GM12878 (cell line): ENCODE measurements around the gene OSBPL10. TPM values are rescaled to one million over a fixed set of nuclear protein-coding genes. Genes with fewer than 3 reads are reported as not detected.

Source experiments
- ATAC-seq: fragments of 200-7000 bp; cut with Tn5 transposase; 3 replicates; pipeline ENCODE4 v1.9.1; 2020; ENCODE audit warnings: mild to moderate bottlenecking, moderate library complexity
- BruUV-seq: library from RNA; stranded (reverse); fragments of 400-500 nt; replicated peaks from 2 replicates; lab custom pipeline; 2021; lab: Mats Ljungman, UMichigan
- CTCF ChIA-PET: fragments of 300-600 bp; sonication (Branson Sonifier 250); formaldehyde crosslinking; extraction: SDS; loops from one replicate; lab custom pipeline; 2021; ENCODE audit warnings: inconsistent platforms; lab: Yijun Ruan, JAX
- POLR2A ChIA-PET: fragments of 350-600 bp; formaldehyde crosslinking; extraction: SDS; loops from one replicate; lab custom pipeline; 2021; ENCODE audit warnings: inconsistent platforms; lab: Charles Lee
- RAD21 ChIA-PET: fragments of 300-600 bp; sonication (Branson Sonifier 250); formaldehyde crosslinking; loops from one replicate; lab custom pipeline; 2023; ENCODE audit warnings: antibody characterized with exemption; ENCODE audit not compliant: unreplicated experiment; lab: Charles Lee
- SMC1A ChIA-PET: fragments of 300-600 bp; sonication (Branson Sonifier 250); formaldehyde crosslinking; loops from one replicate; lab custom pipeline; 2023; ENCODE audit not compliant: unreplicated experiment, uncharacterized antibody; lab: Charles Lee
- DNase-seq: peaks from one replicate; pipeline ENCODE4 v3.0.0-alpha.2; 2011; ENCODE audit warnings: low read depth, low spot score
- FAIRE-seq: peaks from 3 replicates; lab custom pipeline; 2011; peaks lifted over from hg19 to GRCh38; lab: Jason Lieb, UNC
- H2AFZ ChIP-seq: 2 replicates; pipeline ENCODE4 v1.6.0; 2011; ENCODE audit warnings: low read depth, low read length, control low read depth; ENCODE audit not compliant: control insufficient read depth
- H3K27ac ChIP-seq: 2 replicates; pipeline ENCODE4 v1.5.1; 2011; ENCODE audit warnings: control low read depth; ENCODE audit not compliant: control insufficient read depth, insufficient read depth
- H3K27me3 ChIP-seq, 2 experiments: replicated peaks in 1 of 2; 2 replicates each; pipeline versions ENCODE4 v1.6.0 to v1.6.1; 2011; ENCODE audit warnings: low read length in 1 of 2; ENCODE audit not compliant: control insufficient read depth in 2 of 2, insufficient read depth in 2 of 2
- H3K36me3 ChIP-seq, 2 experiments: 2 replicates each; pipeline ENCODE4 v1.5.1; 2011; ENCODE audit warnings: low read length in 1 of 2; ENCODE audit not compliant: control insufficient read depth in 2 of 2, insufficient read depth in 2 of 2
- H3K4me1 ChIP-seq: 2 replicates; pipeline ENCODE4 v1.6.1; 2011; ENCODE audit warnings: mild to moderate bottlenecking, low read length, moderate library complexity, mixed read lengths; ENCODE audit not compliant: control insufficient read depth, insufficient read depth
- H3K4me2 ChIP-seq: 2 replicates; pipeline ENCODE4 v1.6.0; 2011; ENCODE audit warnings: control low read depth; ENCODE audit not compliant: control insufficient read depth, insufficient read depth
- H3K4me3 ChIP-seq: fragments of 200-600 bp; sonication (generic); 2 replicates; pipeline ENCODE4 v1.5.1; 2016
- H3K79me2 ChIP-seq: 2 replicates; pipeline ENCODE4 v1.6.0; 2011; ENCODE audit warnings: low read length; ENCODE audit not compliant: control insufficient read depth, insufficient read depth
- H3K9ac ChIP-seq: 2 replicates; pipeline ENCODE4 v1.8.0; 2011; ENCODE audit warnings: low read length, control low read depth, mixed read lengths; ENCODE audit not compliant: control insufficient read depth, insufficient read depth
- H3K9me3 ChIP-seq: replicated peaks from 3 replicates; pipeline ENCODE4 v1.5.1; 2011; ENCODE audit warnings: mild to moderate bottlenecking, low read length; ENCODE audit not compliant: control insufficient read depth, insufficient read depth
- H4K20me1 ChIP-seq: 2 replicates; pipeline ENCODE4 v1.6.0; 2011; ENCODE audit not compliant: control insufficient read depth, insufficient read depth
- CEBPB ChIP-seq, 2 experiments: fragments of 150-350 bp in 1 of 2; IDR thresholded peaks; 2 replicates each; pipeline ENCODE4 v1.6.1; 2012 to 2014; ENCODE audit warnings: low read depth in 2 of 2, low read length in 2 of 2, borderline replicate concordance in 1 of 2, inconsistent platforms in 1 of 2
- CHD4 ChIP-seq: fragments of 200-600 bp; sonication (generic); IDR thresholded peaks from 2 replicates; pipeline ENCODE4 v1.6.1; 2016; ENCODE audit warnings: mild to moderate bottlenecking
- DPF2 ChIP-seq: fragments of 450-650 bp; IDR thresholded peaks from 2 replicates; pipeline ENCODE4 v1.6.1; 2017; ENCODE audit warnings: mild to moderate bottlenecking
- ZNF207 ChIP-seq: fragments of 450-650 bp; IDR thresholded peaks from 2 replicates; pipeline ENCODE4 v1.6.1; 2014; ENCODE audit warnings: antibody characterized with exemption, mild to moderate bottlenecking, borderline replicate concordance
- ZNF24 ChIP-seq: fragments of 450-650 bp; IDR thresholded peaks from 2 replicates; pipeline ENCODE4 v1.6.1; 2017; ENCODE audit warnings: antibody characterized with exemption, mild to moderate bottlenecking
- WGBS: methylation state at CpG from one replicate; pipeline ENCODE4 v1.1.6; 2016; ENCODE audit warnings: low lambda C conversion rate; ENCODE audit not compliant: insufficient replicate concordance, insufficient coverage; ENCODE audit errors: missing lambda C conversion rate; 5-methylcytosine and 5-hydroxymethylcytosine counted together
- in situ Hi-C: fragments of 300-500 bp; cut with MboI; formaldehyde crosslinking; loops from 9 replicates; pipeline ENCODE4 v1.14.3; 2018; ENCODE audit warnings: mixed read lengths
- intact Hi-C: fragments of 100-400 bp; cut with micrococcal nuclease; formaldehyde crosslinking; loops from one replicate; pipeline ENCODE4 v1.14.2; 2022; ENCODE audit not compliant: unreplicated experiment
- polyA plus RNA-seq, 11 experiments: library from polyadenylated mRNA; depleted of rRNA in 4 of 11; unstranded in 6 of 11; stranded (reverse) in 5 of 11; fragments of >200 nt; fragmentation: Nextera tagmentation in 4 of 11; fragmentation: Illumina TruSeq in 1 of 11; extraction: Ambion mirVana in 4 of 11; extraction: Trizol in 1 of 11; gene quantifications; 1 replicate in 1 of 11; 2 replicates in 10 of 11; pipeline versions ENCODE4 v1.2.1 to v1.2.3, GENCODE V29; 2011 to 2016; ENCODE audit warnings: inconsistent platforms in 2 of 11, missing spikeins in 2 of 11, low read depth in 1 of 11
- total RNA-seq, 4 experiments: library from RNA; depleted of rRNA in 3 of 4; stranded (reverse); fragments of >200 nt in 3 of 4; fragmentation: Illumina TruSeq in 1 of 4; extraction: Trizol in 1 of 4; gene quantifications; 2 replicates each; pipeline versions ENCODE4 v1.2.1 to v1.2.3, GENCODE V29; 2013 to 2021
- TF ChIP-seq, protein P1 (sequence below): fragments of 150-350 bp; IDR thresholded peaks from 2 replicates; pipeline ENCODE4 v1.6.1; 2016; ENCODE audit warnings: low read depth, low read length

OSBPL10 gene
- total and polyA plus RNA-seq, 10 of the 15 experiments (the other 5 are each of a cell fraction or from before 2014, with no cell fraction given): 0.03 to 0.25 (median 0.09) TPM; not detected in 5

DNA sequence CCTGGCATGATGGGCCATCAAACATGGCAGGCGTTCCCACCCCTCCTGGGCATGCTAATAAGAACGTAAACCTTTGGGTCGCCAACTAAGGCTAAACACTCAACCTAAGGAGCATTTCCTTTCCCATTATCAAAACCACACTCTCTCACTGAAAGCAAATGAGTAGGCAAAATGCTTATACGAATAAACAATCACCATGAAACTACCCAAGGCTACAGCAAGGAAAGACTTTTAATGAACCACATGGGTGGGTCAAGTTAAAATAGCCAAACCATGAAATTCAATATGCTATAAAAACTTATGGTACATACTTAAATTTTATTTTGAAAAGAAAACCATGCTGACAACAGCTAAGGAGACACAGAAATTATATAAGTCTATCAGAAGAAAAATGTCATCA is 180.6 kb downstream of the OSBPL10 start:
- ATAC-seq (no peak), FAIRE-seq (no peak), DNase-seq (no peak)
- no peak overlapping the region for H3K4me3 ChIP-seq
- WGBS: 73% methylated on average over 4 of the region's 4 CpGs
- POLR2A ChIA-PET: no interaction called here
- intact Hi-C loops: no loop called here
- H3K4me1 ChIP-seq: no peaks in the 10 kb centered on the region
- H3K27me3 ChIP-seq: no peaks in the 10 kb centered on the region
- TF ChIP-seq, protein P1, sequence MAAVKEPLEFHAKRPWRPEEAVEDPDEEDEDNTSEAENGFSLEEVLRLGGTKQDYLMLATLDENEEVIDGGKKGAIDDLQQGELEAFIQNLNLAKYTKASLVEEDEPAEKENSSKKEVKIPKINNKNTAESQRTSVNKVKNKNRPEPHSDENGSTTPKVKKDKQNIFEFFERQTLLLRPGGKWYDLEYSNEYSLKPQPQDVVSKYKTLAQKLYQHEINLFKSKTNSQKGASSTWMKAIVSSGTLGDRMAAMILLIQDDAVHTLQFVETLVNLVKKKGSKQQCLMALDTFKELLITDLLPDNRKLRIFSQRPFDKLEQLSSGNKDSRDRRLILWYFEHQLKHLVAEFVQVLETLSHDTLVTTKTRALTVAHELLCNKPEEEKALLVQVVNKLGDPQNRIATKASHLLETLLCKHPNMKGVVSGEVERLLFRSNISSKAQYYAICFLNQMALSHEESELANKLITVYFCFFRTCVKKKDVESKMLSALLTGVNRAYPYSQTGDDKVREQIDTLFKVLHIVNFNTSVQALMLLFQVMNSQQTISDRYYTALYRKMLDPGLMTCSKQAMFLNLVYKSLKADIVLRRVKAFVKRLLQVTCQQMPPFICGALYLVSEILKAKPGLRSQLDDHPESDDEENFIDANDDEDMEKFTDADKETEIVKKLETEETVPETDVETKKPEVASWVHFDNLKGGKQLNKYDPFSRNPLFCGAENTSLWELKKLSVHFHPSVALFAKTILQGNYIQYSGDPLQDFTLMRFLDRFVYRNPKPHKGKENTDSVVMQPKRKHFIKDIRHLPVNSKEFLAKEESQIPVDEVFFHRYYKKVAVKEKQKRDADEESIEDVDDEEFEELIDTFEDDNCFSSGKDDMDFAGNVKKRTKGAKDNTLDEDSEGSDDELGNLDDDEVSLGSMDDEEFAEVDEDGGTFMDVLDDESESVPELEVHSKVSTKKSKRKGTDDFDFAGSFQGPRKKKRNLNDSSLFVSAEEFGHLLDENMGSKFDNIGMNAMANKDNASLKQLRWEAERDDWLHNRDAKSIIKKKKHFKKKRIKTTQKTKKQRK: no peak
- no peak for TF ChIP-seq ZNF24
- no peak for TF ChIP-seq CHD4
- no peak for TF ChIP-seq CEBPB (IDR thresholded peaks at IDR 0.05; ENCODE audit: borderline replicate concordance in 1 of 2, low read depth in 2 of 2, low read length in 2 of 2)
- TF ChIP-seq ZNF207: no peak
- TF ChIP-seq DPF2: no peak
- no peak overlapping the region for H2AFZ ChIP-seq
- H3K9ac ChIP-seq: no peak overlapping the region
- CTCF ChIA-PET: no interaction called here
- no peaks in the 10 kb centered on the region for H3K79me2 ChIP-seq
- RAD21 ChIA-PET: no interaction called here
- no TSS peak for BruUV-seq
- H3K4me2 ChIP-seq: no peak overlapping the region
- H3K36me3 ChIP-seq: no peaks in the 10 kb centered on the region
- H4K20me1 ChIP-seq: no peaks in the 10 kb centered on the region
- H3K9me3 ChIP-seq: no peaks in the 10 kb centered on the region
- no peak overlapping the region for H3K27ac ChIP-seq
- in situ Hi-C loops: no loop called here
- SMC1A ChIA-PET: no interaction called here
